HG02884 (cell line): ENCODE results near the gene COL4A2.

Experiments
- ATAC-seq: cut with Tn5 transposase; IDR thresholded peaks from one replicate; pipeline ENCODE4 v1.9.1; 2021; ENCODE audit warnings: mild to moderate bottlenecking, moderate library complexity; ENCODE audit not compliant: unreplicated experiment

Gene COL4A2

GRCh38 chr13:110289661-110290060 is 17.4 kb upstream of the COL4A2 start:
- no peak for ATAC-seq

GRCh38 chr13:110290153-110290552 is 16.9 kb upstream of the COL4A2 start:
- ATAC-seq, result no peak

- no peak for ATAC-seq
Observed at GRCh38 chr13:110290826-110291225, 16.3 kb upstream of the COL4A2 start.

GRCh38 chr13:110291286-110291685 is 15.8 kb upstream of the COL4A2 start:
- no peak for ATAC-seq

- no peak for ATAC-seq
Observed at GRCh38 chr13:110293037-110293436, 14.0 kb upstream of the COL4A2 start.

- ATAC-seq, result no peak
Observed at GRCh38 chr13:110293649-110294048, 13.4 kb upstream of the COL4A2 start.

- ATAC-seq, result no peak
Observed at GRCh38 chr13:110294146-110294545, 12.9 kb upstream of the COL4A2 start.

- no peak for ATAC-seq
Observed at GRCh38 chr13:110294622-110295021, 12.5 kb upstream of the COL4A2 start.

GRCh38 chr13:110297011-110297410 is 10.1 kb upstream of the COL4A2 start:
- no peak for ATAC-seq

- ATAC-seq, result no peak
Observed at GRCh38 chr13:110297766-110298504, 9.1 kb upstream of the COL4A2 start.

- no peak for ATAC-seq
Observed at GRCh38 chr13:110298505-110299282, 8.4 kb upstream of the COL4A2 start.

- ATAC-seq, result no peak
Observed at GRCh38 chr13:110299283-110299840, 7.7 kb upstream of the COL4A2 start.

GRCh38 chr13:110300090-110300815 is 6.8 kb upstream of the COL4A2 start:
- no peak for ATAC-seq

GRCh38 chr13:110301083-110301482 is 6.0 kb upstream of the COL4A2 start:
- ATAC-seq, result no peak

GRCh38 chr13:110301606-110302553 is 5.2 kb upstream of the COL4A2 start:
- no peak for ATAC-seq

GRCh38 chr13:110302997-110303396 is 4.1 kb upstream of the COL4A2 start:
- no peak for ATAC-seq

- ATAC-seq, result no peak
Observed at GRCh38 chr13:110303644-110304043, 3.4 kb upstream of the COL4A2 start.

- no peak for ATAC-seq
Observed at GRCh38 chr13:110304256-110304655, 2.8 kb upstream of the COL4A2 start.

GRCh38 chr13:110305001-110305400 is 2.1 kb upstream of the COL4A2 start:
- no peak for ATAC-seq

- ATAC-seq, result no peak
Observed at GRCh38 chr13:110305544-110305943, 1.5 kb upstream of the COL4A2 start.
